MCF 10A (cell line): ENCODE measurements around the gene MRPS27. TPM values are rescaled to one million over a fixed set of nuclear protein-coding genes. Genes with fewer than 3 reads are reported as not detected.
A peak's percentile ranks its signal among the peaks of the same experiment; 100 is the strongest.

ENCODE experiments used
- BruUV-seq: library from RNA; stranded (reverse); fragments of 400-500 nt; replicated peaks from 2 replicates; lab custom pipeline; 2021; lab: Mats Ljungman, UMichigan
- CTCF ChIA-PET: fragments of 300-600 bp; sonication (Branson Sonifier 250); formaldehyde crosslinking; extraction: SDS; loops from one replicate; lab custom pipeline; 2021; ENCODE audit warnings: antibody characterized with exemption, inconsistent platforms; lab: Yijun Ruan, JAX
- POLR2A ChIA-PET: fragments of 300-600, 350-650 bp; sonication (Branson Sonifier 250); formaldehyde crosslinking; extraction: SDS; loops from one replicate; lab custom pipeline; 2020; ENCODE audit warnings: antibody characterized with exemption, inconsistent platforms; lab: Yijun Ruan, JAX
- DNase-seq: peaks from one replicate; pipeline ENCODE4 v3.0.0-alpha.2; 2018; ENCODE audit not compliant: unreplicated experiment
- H3K27ac Mint-ChIP-seq: one replicate; pipeline ENCODE4 v1.8.0; 2022; ENCODE audit warnings: mild to moderate bottlenecking, low read depth, mixed read lengths; ENCODE audit not compliant: unreplicated experiment
- H3K27me3 Mint-ChIP-seq: one replicate; pipeline ENCODE4 v1.8.0; 2022; ENCODE audit warnings: mixed read lengths; ENCODE audit not compliant: insufficient read depth, unreplicated experiment
- H3K36me3 Mint-ChIP-seq: one replicate; pipeline ENCODE4 v1.8.0; 2022; ENCODE audit warnings: mild to moderate bottlenecking, moderate library complexity, mixed read lengths; ENCODE audit not compliant: insufficient read depth, unreplicated experiment
- H3K4me1 Mint-ChIP-seq: one replicate; pipeline ENCODE4 v1.8.0; 2022; ENCODE audit warnings: mixed read lengths; ENCODE audit not compliant: insufficient read depth, unreplicated experiment
- H3K4me3 Mint-ChIP-seq: one replicate; pipeline ENCODE4 v1.8.0; 2022; ENCODE audit warnings: mild to moderate bottlenecking, moderate library complexity, mixed read lengths; ENCODE audit not compliant: unreplicated experiment
- H3K9me3 Mint-ChIP-seq: one replicate; pipeline ENCODE4 v1.8.0; 2022; ENCODE audit warnings: mixed read lengths; ENCODE audit not compliant: unreplicated experiment
- intact Hi-C: fragments of 100-400 bp; cut with micrococcal nuclease; formaldehyde crosslinking; loops from 2 replicates; pipeline ENCODE4 v1.14.1; 2022
- total RNA-seq: library from RNA; stranded (reverse); gene quantifications from 2 replicates; pipeline ENCODE4 v1.2.3, GENCODE V29; 2022
- TF ChIP-seq, protein P1 (sequence below): fragments of 200-600 bp; IDR thresholded peaks from one replicate; pipeline ENCODE4 v1.8.0; 2022; ENCODE audit warnings: antibody characterized with exemption, mild to moderate bottlenecking; ENCODE audit not compliant: unreplicated experiment

MRPS27 gene
- total RNA-seq, 1 experiment from 2014 or later, result 68.5 TPM

DNA sequence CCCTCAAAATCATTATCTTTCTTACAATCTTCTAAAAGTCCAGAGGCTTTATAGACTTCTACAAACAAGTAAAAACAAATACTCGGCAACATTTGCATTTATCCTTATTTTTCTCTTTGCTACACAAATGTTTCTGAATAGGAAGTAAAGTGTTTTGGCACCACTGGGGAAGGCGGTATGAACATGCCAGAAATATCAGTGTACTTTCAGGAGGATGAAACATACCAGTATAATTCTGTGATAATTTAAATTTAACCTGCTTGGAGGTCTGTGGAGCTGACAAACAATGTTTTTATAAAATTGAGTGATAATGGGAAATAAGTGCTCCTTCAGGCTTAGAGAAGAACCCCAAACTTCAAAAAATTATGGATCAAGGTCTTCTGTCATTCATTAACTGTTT lies 51.8 kb downstream of the MRPS27 start:
- no TSS peak for BruUV-seq
- TF ChIP-seq, protein P1, sequence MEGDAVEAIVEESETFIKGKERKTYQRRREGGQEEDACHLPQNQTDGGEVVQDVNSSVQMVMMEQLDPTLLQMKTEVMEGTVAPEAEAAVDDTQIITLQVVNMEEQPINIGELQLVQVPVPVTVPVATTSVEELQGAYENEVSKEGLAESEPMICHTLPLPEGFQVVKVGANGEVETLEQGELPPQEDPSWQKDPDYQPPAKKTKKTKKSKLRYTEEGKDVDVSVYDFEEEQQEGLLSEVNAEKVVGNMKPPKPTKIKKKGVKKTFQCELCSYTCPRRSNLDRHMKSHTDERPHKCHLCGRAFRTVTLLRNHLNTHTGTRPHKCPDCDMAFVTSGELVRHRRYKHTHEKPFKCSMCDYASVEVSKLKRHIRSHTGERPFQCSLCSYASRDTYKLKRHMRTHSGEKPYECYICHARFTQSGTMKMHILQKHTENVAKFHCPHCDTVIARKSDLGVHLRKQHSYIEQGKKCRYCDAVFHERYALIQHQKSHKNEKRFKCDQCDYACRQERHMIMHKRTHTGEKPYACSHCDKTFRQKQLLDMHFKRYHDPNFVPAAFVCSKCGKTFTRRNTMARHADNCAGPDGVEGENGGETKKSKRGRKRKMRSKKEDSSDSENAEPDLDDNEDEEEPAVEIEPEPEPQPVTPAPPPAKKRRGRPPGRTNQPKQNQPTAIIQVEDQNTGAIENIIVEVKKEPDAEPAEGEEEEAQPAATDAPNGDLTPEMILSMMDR, result no peak
- intact Hi-C loops, result no loop called here
- CTCF ChIA-PET, result interaction anchor here (0.7 to 2.3 kb wide), 7 partner anchors 12 to 157 kb away, joined by 3 to 4 read pairs (median 4); no protein-coding TSS in a partner anchor
- peaks cover 14% of the 10 kb centered on the region for H3K36me3 Mint-ChIP-seq
- H3K4me1 Mint-ChIP-seq, result peaks cover 32% of the 10 kb centered on the region
- H3K9me3 Mint-ChIP-seq, result no peaks in the 10 kb centered on the region
- no peak for DNase-seq
- H3K27me3 Mint-ChIP-seq, result no peaks in the 10 kb centered on the region
- H3K27ac Mint-ChIP-seq, result no peak overlapping the region
- no peak overlapping the region for H3K4me3 Mint-ChIP-seq
- POLR2A ChIA-PET, result interaction anchor here (0.8 kb wide), 2 partner anchors 34 to 854 kb away, joined by 3 read pairs; no protein-coding TSS in a partner anchor

DNA sequence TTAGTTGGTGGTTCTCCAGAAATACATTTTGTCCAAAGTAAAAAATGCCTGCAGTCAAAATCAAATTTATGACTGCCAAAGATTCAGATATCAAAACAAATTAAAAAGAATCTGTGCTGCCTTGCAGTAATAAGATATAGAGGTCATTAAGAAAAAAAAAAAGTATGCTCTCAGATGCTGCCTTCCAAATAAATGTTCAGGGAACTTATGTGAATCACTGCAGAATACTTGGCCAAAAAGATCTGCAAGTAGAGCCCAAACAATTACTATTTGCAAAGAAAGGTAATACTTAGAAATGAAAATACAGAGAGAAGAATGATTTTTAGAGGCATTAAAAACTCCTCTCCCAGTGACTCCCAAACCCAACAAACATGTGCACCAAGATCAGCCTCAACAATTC lies 52.4 kb downstream of the MRPS27 start:
- ChIA-PET POLR2A (interaction anchor here (0.7 to 0.8 kb wide), 3 partner anchors 98 to 855 kb away, joined by 3 read pairs; no protein-coding TSS in a partner anchor), CTCF (interaction anchor here (0.6 to 2.3 kb wide), 4 partner anchors 16 to 54 kb away, joined by 3 to 4 read pairs (median 4); no protein-coding TSS in a partner anchor)
- H3K36me3 Mint-ChIP-seq, result peaks cover 14% of the 10 kb centered on the region
- no peaks in the 10 kb centered on the region for H3K9me3 Mint-ChIP-seq
- TF ChIP-seq, protein P1, result no peak
- H3K4me1 Mint-ChIP-seq, result peaks cover 33% of the 10 kb centered on the region
- H3K4me3 Mint-ChIP-seq, result no peak overlapping the region
- DNase-seq, result no peak
- no TSS peak for BruUV-seq
- H3K27ac Mint-ChIP-seq, result no peak overlapping the region
- intact Hi-C loops, result no loop called here
- H3K27me3 Mint-ChIP-seq, result no peaks in the 10 kb centered on the region

- Mint-ChIP-seq H3K4me1 (peaks cover 33% of the 10 kb centered on the region), H3K4me3 (no peak overlapping the region), H3K27me3 (no peaks in the 10 kb centered on the region), H3K27ac (no peak overlapping the region), H3K36me3 (peaks cover 8% of the 10 kb centered on the region), H3K9me3 (no peaks in the 10 kb centered on the region)
- intact Hi-C loops, result no loop called here
- DNase-seq, result no peak
- TF ChIP-seq, protein P1, result no peak
- CTCF ChIA-PET, result no interaction called here
- BruUV-seq, result no TSS peak
- POLR2A ChIA-PET, result interaction anchor here (0.7 kb wide), 1 partner anchor 491 kb away, joined by 3 read pairs; no protein-coding TSS in a partner anchor
These were observed 53.2 kb downstream of the MRPS27 start for GRCh38 chr5:72266862-72267261.

- ChIA-PET CTCF (interaction anchor here (0.6 to 1.2 kb wide), 3 partner anchors 36 to 463 kb away, joined by 3 to 4 read pairs (median 3); no protein-coding TSS in a partner anchor), POLR2A (no interaction called here)
- Mint-ChIP-seq H3K4me3 (no peak overlapping the region), H3K27ac (peak overlapping the region; percentile 10), H3K4me1 (peaks cover 33% of the 10 kb centered on the region), H3K9me3 (no peaks in the 10 kb centered on the region), H3K27me3 (no peaks in the 10 kb centered on the region), H3K36me3 (peaks cover 8% of the 10 kb centered on the region)
- no peak for DNase-seq
- intact Hi-C loops, result no loop called here
- TF ChIP-seq, protein P1, result no peak
- no TSS peak for BruUV-seq
These were observed 54.8 kb downstream of the MRPS27 start for GRCh38 chr5:72265032-72265877.
